HCT116 (cell line): ENCODE data around the gene BCDIN3D.

Experiments used
- CBX3 ChIP-seq: IDR thresholded peaks from 2 replicates; pipeline ENCODE4 v1.6.1; 2012; ENCODE audit warnings: low read depth
- CTCF ChIP-seq, 3 experiments: fragments of 200-600 bp in 1 of 3; sonication (generic) in 1 of 3; IDR thresholded peaks in 2 of 3; conservative IDR thresholded peaks in 1 of 3; 2 replicates each; pipeline ENCODE4 v1.5.1; 2012 to 2017; ENCODE audit warnings: low read depth in 2 of 3, low read length in 2 of 3, antibody characterized with exemption in 1 of 3, borderline replicate concordance in 1 of 3, control low read depth in 1 of 3, mild to moderate bottlenecking in 1 of 3, mixed read lengths in 1 of 3, mixed run types in 1 of 3, moderate library complexity in 1 of 3; ENCODE audit not compliant: insufficient read depth in 1 of 3
- ELF1 ChIP-seq: IDR thresholded peaks from 2 replicates; pipeline ENCODE4 v1.6.1; 2012; ENCODE audit warnings: low read depth, borderline replicate concordance
- EZH2 ChIP-seq: fragments of 200-600 bp; sonication (generic); IDR thresholded peaks from 2 replicates; pipeline ENCODE4 v1.6.1; 2017; ENCODE audit warnings: antibody characterized with exemption, mixed run types
- JUND ChIP-seq: IDR thresholded peaks from 2 replicates; pipeline ENCODE4 v1.6.1; 2012
- POLR2A ChIP-seq: IDR thresholded peaks from 2 replicates; pipeline ENCODE4 v1.7.0; 2011; ENCODE audit warnings: borderline replicate concordance; ENCODE audit not compliant: insufficient read depth, insufficient read length; ENCODE audit errors: extremely low read depth
- POLR2AphosphoS5 ChIP-seq: IDR thresholded peaks from 2 replicates; pipeline ENCODE4 v1.6.1; 2011; ENCODE audit warnings: mild to moderate bottlenecking, low read depth, low read length, moderate library complexity
- SP1 ChIP-seq: IDR thresholded peaks from 2 replicates; pipeline ENCODE4 v1.6.1; 2012; ENCODE audit warnings: low read depth
- TCF7L2 ChIP-seq: IDR thresholded peaks from 2 replicates; pipeline ENCODE4 v1.7.0; 2011; ENCODE audit warnings: borderline replicate concordance, inconsistent platforms; ENCODE audit not compliant: insufficient read depth, insufficient read length; ENCODE audit errors: extremely low read depth

GRCh38 chr12:49823951-49824350 is 19.0 kb downstream of the BCDIN3D start:
- no peak for TF ChIP-seq POLR2A
- no peak for TF ChIP-seq SP1
- TF ChIP-seq EZH2, result no peak
- no peak for TF ChIP-seq CTCF (IDR thresholded peaks at IDR 0.05 in 2 of 3, conservative IDR thresholded peaks at IDR 0.05 in 1 of 3; ENCODE audit: borderline replicate concordance in 1 of 3, insufficient read depth in 1 of 3, low read depth in 2 of 3, low read length in 2 of 3)
- no peak for TF ChIP-seq POLR2AphosphoS5
- no peak for TF ChIP-seq TCF7L2
- TF ChIP-seq CBX3, result no peak
- no peak for TF ChIP-seq JUND
- TF ChIP-seq ELF1, result no peak
